Neutrophil (primary cell): ENCODE data around the gene CEL.
"Not testable (repeated sequence)": the region's sequence is repeated elsewhere in the genome, so short reads cannot be mapped to it uniquely, and the experiment has no call there.

ENCODE experiments used
- H3K27ac ChIP-seq: fragments of 200-600 bp; sonication (generic); 2 replicates; pipeline ENCODE4 v1.5.1; 2016; ENCODE audit warnings: mild to moderate bottlenecking, moderate library complexity
- H3K27me3 ChIP-seq: fragments of 200-600 bp; sonication (generic); 2 replicates; pipeline ENCODE4 v1.6.0; 2016; ENCODE audit warnings: mild to moderate bottlenecking
- H3K36me3 ChIP-seq: fragments of 200-600 bp; sonication (generic); 2 replicates; pipeline ENCODE4 v1.5.1; 2017
- H3K4me1 ChIP-seq, 2 experiments: fragments of 200-600 bp in 1 of 2; sonication (generic) in 1 of 2; 1 replicate in 1 of 2; 2 replicates in 1 of 2; pipeline versions ENCODE4 v1.5.1 to v1.6.1; 2013 to 2016; ENCODE audit warnings: low read depth in 1 of 2, low read length in 1 of 2, mild to moderate bottlenecking in 1 of 2, moderate library complexity in 1 of 2; ENCODE audit not compliant: control insufficient read depth in 1 of 2, insufficient read depth in 1 of 2
- H3K4me3 ChIP-seq, 2 experiments: fragments of 200-600 bp in 1 of 2; sonication (generic) in 1 of 2; 1 replicate in 1 of 2; 2 replicates in 1 of 2; pipeline ENCODE4 v1.5.1; 2013 to 2016; ENCODE audit warnings: low read depth in 1 of 2, low read length in 1 of 2, mild to moderate bottlenecking in 1 of 2, moderate library complexity in 1 of 2
- H3K9me3 ChIP-seq: fragments of 200-600 bp; sonication (generic); 2 replicates; pipeline ENCODE4 v1.5.1; 2016
- TF ChIP-seq, protein P1 (sequence below): fragments of 200-600 bp; sonication (generic); IDR thresholded peaks from 2 replicates; pipeline ENCODE4 v1.5.1; 2016; ENCODE audit warnings: antibody characterized with exemption

CEL gene

DNA sequence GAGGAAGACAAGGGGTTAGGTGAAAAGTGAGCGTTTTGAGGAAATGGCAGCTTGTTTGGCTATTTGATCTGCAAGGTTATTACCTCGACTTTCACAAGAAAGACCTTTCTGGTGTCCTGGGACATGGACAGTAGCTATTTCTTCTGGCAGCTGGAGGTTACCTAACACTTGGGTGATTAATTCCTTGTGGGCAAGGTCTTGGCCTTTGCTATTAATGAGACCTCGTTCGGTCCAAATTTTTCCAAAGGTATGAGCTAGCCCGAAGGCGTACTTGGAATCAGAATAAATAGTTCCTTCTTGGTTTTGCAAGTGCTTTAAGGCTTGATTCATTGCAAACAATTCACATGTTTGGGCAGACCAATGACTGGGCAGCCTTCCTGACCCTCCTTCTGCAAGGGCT, 26.1 kb upstream of the CEL start:
- Histone ChIP-seq H3K9me3 (no peaks in the 10 kb centered on the region), H3K27me3 (no peaks in the 10 kb centered on the region), H3K4me3 (no peak overlapping the region), H3K4me1 (peaks cover 12 to 16% of the 10 kb centered on the region in 2 experiments), H3K36me3 (peaks cover 7% of the 10 kb centered on the region), H3K27ac (no peak overlapping the region)
- TF ChIP-seq, protein P1, sequence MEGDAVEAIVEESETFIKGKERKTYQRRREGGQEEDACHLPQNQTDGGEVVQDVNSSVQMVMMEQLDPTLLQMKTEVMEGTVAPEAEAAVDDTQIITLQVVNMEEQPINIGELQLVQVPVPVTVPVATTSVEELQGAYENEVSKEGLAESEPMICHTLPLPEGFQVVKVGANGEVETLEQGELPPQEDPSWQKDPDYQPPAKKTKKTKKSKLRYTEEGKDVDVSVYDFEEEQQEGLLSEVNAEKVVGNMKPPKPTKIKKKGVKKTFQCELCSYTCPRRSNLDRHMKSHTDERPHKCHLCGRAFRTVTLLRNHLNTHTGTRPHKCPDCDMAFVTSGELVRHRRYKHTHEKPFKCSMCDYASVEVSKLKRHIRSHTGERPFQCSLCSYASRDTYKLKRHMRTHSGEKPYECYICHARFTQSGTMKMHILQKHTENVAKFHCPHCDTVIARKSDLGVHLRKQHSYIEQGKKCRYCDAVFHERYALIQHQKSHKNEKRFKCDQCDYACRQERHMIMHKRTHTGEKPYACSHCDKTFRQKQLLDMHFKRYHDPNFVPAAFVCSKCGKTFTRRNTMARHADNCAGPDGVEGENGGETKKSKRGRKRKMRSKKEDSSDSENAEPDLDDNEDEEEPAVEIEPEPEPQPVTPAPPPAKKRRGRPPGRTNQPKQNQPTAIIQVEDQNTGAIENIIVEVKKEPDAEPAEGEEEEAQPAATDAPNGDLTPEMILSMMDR, result no peak

DNA sequence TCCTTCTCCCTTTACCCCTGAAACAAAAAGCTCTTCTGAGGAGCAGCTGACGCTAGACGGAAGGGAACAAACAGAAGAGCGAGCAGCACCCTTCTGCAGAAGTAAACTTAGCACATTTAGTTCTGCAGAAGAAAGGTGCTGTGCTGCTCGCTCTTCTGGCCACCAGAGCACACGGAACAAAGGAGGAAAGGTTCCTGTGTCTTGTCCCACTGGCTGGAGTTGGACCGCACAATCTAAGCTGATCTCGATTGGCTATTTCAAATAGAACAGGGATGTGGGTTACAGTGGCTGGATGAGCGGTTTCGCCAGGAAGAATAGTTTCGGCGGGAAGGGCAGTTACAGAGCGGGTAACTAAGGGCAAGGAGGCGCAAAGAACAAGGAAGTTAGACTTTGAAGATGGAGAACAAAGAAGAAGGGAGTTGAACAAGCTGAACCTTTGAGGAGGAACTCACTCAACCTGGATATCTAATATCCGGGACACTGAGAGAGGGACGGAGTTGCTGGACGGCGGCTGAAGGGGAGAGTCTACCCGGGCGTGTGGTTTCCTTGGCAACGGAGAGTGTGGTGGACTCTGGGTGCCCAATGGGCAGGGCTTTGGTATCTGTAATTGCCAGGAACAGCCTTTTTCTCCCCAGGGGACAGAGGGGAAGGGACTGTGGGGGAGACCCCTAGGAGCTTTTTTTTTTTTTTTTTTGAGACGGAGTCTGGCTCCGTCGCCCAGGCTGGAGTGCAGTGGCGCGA, 23.8 kb upstream of the CEL start:
- Histone ChIP-seq H3K9me3 (no peaks in the 10 kb centered on the region), H3K4me1 (peaks cover 5 to 7% of the 10 kb centered on the region in 2 experiments), H3K4me3 (no peak overlapping the region), H3K27me3 (no peaks in the 10 kb centered on the region), H3K36me3 (peaks cover 21% of the 10 kb centered on the region), H3K27ac (no peak overlapping the region)
- TF ChIP-seq, protein P1, result no peak

DNA sequence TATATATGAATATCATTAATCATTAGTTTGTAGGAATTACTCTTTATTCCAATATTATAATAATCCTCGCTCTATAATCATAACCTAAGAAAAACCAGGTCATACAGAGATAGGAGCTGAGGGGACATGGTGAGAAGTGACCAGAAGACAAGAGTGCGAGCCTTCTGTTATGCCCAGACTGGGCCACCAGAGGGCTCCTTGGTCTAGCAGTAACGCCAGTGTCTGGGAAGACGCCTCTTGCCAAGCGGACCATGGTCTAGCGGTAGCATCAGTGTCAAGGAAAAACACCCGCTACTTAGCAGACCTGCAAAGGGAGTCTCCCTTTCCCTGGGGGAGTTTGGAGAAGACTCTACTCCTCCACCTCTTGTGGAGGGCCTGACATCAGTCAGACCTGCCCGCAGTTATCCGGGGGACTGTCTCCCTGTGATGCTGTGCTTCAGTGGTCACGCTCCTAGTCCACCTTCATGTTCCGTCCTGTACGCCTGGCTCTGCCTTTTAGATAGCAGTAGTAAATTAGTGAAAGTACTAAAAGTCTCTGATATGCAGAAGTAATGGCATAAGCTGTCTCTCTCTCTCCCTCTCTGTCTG, 20.8 kb upstream of the CEL start:
- H3K36me3 ChIP-seq, result peaks cover 45% of the 10 kb centered on the region
- not testable (repeated sequence) for H3K4me1 ChIP-seq, H3K27ac ChIP-seq, H3K27me3 ChIP-seq, H3K9me3 ChIP-seq, H3K4me3 ChIP-seq

DNA sequence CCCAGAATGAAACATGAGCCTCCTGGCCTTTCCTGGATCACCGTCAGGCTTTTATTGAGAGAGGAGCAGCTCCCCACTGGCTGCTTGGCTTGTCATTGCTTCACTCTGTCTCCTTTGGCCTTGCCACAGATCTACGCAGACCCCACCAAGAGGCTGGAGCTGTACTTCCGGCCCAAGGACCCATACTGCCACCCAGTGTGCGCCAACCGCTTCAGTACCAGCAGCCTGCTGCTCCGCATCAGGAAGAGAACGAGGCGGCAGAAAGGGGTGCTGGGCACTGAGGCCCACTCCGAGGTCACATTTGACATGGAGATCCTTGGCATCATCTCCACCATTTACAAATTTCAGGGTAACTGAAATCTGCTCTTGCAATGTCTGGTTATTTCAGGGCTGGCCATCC, 19.8 kb upstream of the CEL start:
- Histone ChIP-seq H3K4me3 (no peak overlapping the region), H3K27me3 (no peaks in the 10 kb centered on the region), H3K36me3 (peaks cover 54% of the 10 kb centered on the region), H3K9me3 (no peaks in the 10 kb centered on the region), H3K27ac (no peak overlapping the region), H3K4me1 (no peaks in the 10 kb centered on the region)
- TF ChIP-seq, protein P1, result no peak

DNA sequence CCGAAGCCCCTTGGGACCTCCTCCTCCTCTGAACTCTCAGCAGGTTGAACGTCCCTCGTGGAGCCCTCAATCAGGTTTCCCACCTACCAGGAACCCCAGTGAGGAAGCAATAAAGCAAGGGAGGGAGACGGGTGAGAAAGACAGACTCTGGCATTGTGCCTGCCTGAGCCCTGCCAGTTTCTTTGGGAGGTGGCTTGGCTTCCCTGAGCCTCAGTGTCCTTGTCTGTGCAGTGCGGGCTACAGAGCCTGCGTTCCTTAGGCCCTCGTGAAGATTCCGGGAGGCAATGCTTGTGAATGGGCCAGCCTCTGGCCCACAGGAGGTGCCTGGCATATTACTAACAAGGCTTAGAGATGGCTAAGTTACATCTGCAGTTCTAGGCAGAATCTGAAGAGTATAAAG, 19.1 kb upstream of the CEL start:
- Histone ChIP-seq H3K4me1 (no peaks in the 10 kb centered on the region), H3K9me3 (no peaks in the 10 kb centered on the region), H3K27ac (no peak overlapping the region), H3K36me3 (peaks cover 62% of the 10 kb centered on the region), H3K4me3 (no peak overlapping the region), H3K27me3 (no peaks in the 10 kb centered on the region)
- TF ChIP-seq, protein P1, result no peak

DNA sequence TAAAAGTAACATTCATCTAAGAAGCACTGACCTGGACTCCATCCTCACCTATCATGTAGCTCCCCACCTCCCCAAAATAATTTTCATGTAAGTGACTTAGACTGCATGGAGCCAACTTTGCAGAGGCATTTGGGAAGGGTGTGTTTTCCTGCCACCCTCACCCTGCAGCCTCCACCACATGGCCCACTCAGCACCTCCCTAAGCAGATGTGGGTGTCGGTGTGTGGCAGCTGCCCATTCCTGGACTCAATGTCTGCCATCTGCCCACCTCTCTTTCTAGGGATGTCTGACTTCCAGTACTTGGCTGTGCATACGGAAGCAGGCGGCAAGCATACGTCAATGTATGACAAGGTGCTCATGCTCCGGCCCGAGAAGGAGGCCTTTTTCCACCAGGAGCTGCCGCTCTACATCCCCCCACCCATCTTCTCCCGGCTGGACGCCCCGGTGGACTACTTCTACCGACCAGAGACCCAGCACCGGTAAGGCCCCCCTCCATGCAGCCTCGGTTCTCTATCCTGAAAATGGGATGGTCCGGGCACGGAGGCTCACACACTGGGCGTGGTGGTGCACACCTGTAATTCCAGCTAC, 18.2 kb upstream of the CEL start:
- no peak overlapping the region for H3K27ac ChIP-seq
- H3K27me3 ChIP-seq, result no peaks in the 10 kb centered on the region
- TF ChIP-seq, protein P1, result no peak
- H3K9me3 ChIP-seq, result no peaks in the 10 kb centered on the region
- H3K36me3 ChIP-seq, result peaks cover 69% of the 10 kb centered on the region
- no peaks in the 10 kb centered on the region for H3K4me1 ChIP-seq
- H3K4me3 ChIP-seq, result no peak overlapping the region
